ENCODE measurements around the gene SNRPA.

Gene SNRPA

GRCh38 chr19:40776932-40777644 is 26.1 kb downstream of the SNRPA start:
- DNase-seq (ENCODE audit: low read depth): peak; percentile 78
- H3K4me3 ChIP-seq (ENCODE audit: control insufficient read depth, low read depth, low read length): peak overlapping the region; percentile 65
- TF ChIP-seq CTCF (IDR thresholded peaks at IDR 0.05; ENCODE audit: control insufficient read depth, insufficient read depth, low read depth, low read length, missing control alignments): no peak

GRCh38 chr19:40777645-40777936 is 26.6 kb downstream of the SNRPA start:
- H3K4me3 ChIP-seq (ENCODE audit: control insufficient read depth, low read depth, low read length): peak overlapping the region; percentile 65
- no peak for DNase-seq (ENCODE audit: low read depth)
- no peak for TF ChIP-seq CTCF (IDR thresholded peaks at IDR 0.05; ENCODE audit: control insufficient read depth, insufficient read depth, low read depth, low read length, missing control alignments)

- DNase-seq (ENCODE audit: low read depth): peak; percentile 98
- no peak for TF ChIP-seq CTCF (IDR thresholded peaks at IDR 0.05; ENCODE audit: control insufficient read depth, insufficient read depth, low read depth, low read length, missing control alignments)
- H3K4me3 ChIP-seq (ENCODE audit: control insufficient read depth, low read depth, low read length): peak within 1 kb of the TSS; percentile 77
These were observed 27.1 kb downstream of the SNRPA start, which contains the start of gene RAB4B for GRCh38 chr19:40777937-40778705. RAB4B (plus strand) TSS chr19:40778247; CDS start chr19:40778376, 129 bp downstream.

- no peak for DNase-seq (ENCODE audit: low read depth)
- TF ChIP-seq CTCF (IDR thresholded peaks at IDR 0.05; ENCODE audit: control insufficient read depth, insufficient read depth, low read depth, low read length, missing control alignments): no peak
- peak overlapping the region; percentile 77 for H3K4me3 ChIP-seq (ENCODE audit: control insufficient read depth, low read depth, low read length)
These were observed 27.8 kb downstream of the SNRPA start for GRCh38 chr19:40778706-40779284.

- H3K4me3 ChIP-seq (ENCODE audit: control insufficient read depth, low read depth, low read length): no peak overlapping the region
- no peak for DNase-seq (ENCODE audit: low read depth)
- TF ChIP-seq CTCF (IDR thresholded peaks at IDR 0.05; ENCODE audit: control insufficient read depth, insufficient read depth, low read depth, low read length, missing control alignments): no peak
These were observed 29.6 kb downstream of the SNRPA start for GRCh38 chr19:40780582-40780981.

GRCh38 chr19:40781140-40781539 is 30.1 kb downstream of the SNRPA start:
- no peak for DNase-seq (ENCODE audit: low read depth)
- no peak for TF ChIP-seq CTCF (IDR thresholded peaks at IDR 0.05; ENCODE audit: control insufficient read depth, insufficient read depth, low read depth, low read length, missing control alignments)
- H3K4me3 ChIP-seq (ENCODE audit: control insufficient read depth, low read depth, low read length): no peak overlapping the region
